Vagina (tissue), 2 donors: ENCODE data around the gene KIRREL3.

ENCODE experiments used
- POLR2A ChIP-seq, 2 donors: fragments of 450-650 bp; IDR thresholded peaks; one replicate each; pipeline ENCODE4 v1.6.1; 2017; ENCODE audit warnings: antibody characterized with exemption in 2 of 2, mild to moderate bottlenecking in 2 of 2, moderate library complexity in 2 of 2
- POLR2AphosphoS5 ChIP-seq, 2 donors: sonication (generic); formaldehyde crosslinking; IDR thresholded peaks; one replicate each; pipeline ENCODE4 v1.9.0; 2017; ENCODE audit warnings: antibody characterized with exemption in 2 of 2, mild to moderate bottlenecking in 2 of 2, low read depth in 1 of 2; ENCODE audit not compliant: insufficient read depth in 1 of 2
- TF ChIP-seq, protein P1 (sequence below), 3 experiments: fragments of 450-650 bp in 2 of 3; fragments of 200-600 bp in 1 of 3; sonication (generic) in 1 of 3; IDR thresholded peaks; one replicate each; pipeline ENCODE4 v1.5.1; 2017 to 2019; ENCODE audit warnings: antibody characterized with exemption in 3 of 3, mild to moderate bottlenecking in 2 of 3, moderate library complexity in 2 of 3

DNA sequence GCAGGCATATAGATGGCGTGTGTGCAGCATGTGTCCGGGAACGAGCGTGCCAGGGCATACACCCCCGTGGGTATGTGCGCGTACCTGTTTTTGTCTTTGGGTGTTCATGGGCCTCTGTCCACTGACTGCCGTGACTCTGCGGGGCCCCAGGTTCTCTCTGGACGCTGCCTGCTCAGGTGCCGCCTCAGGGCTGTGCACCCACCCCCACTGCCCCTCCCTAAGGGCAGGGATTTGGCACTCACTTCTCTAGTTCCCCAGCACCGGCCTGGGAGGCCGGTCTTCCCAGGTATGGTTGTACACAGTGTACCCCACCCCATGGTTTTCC is 533.6 kb downstream of the KIRREL3 start:
- TF ChIP-seq, protein P1, sequence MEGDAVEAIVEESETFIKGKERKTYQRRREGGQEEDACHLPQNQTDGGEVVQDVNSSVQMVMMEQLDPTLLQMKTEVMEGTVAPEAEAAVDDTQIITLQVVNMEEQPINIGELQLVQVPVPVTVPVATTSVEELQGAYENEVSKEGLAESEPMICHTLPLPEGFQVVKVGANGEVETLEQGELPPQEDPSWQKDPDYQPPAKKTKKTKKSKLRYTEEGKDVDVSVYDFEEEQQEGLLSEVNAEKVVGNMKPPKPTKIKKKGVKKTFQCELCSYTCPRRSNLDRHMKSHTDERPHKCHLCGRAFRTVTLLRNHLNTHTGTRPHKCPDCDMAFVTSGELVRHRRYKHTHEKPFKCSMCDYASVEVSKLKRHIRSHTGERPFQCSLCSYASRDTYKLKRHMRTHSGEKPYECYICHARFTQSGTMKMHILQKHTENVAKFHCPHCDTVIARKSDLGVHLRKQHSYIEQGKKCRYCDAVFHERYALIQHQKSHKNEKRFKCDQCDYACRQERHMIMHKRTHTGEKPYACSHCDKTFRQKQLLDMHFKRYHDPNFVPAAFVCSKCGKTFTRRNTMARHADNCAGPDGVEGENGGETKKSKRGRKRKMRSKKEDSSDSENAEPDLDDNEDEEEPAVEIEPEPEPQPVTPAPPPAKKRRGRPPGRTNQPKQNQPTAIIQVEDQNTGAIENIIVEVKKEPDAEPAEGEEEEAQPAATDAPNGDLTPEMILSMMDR (IDR thresholded peaks at IDR 0.05) = no peak
- TF ChIP-seq POLR2AphosphoS5 (IDR thresholded peaks at IDR 0.05; ENCODE audit: insufficient read depth in 1 of 2, low read depth in 1 of 2) (no peak), POLR2A (IDR thresholded peaks at IDR 0.05) (no peak)
